ENCODE measurements around the gene MREG. TPM values are rescaled to one million over a fixed set of nuclear protein-coding genes. Genes with fewer than 3 reads are reported as not detected.

The MREG gene
- total RNA-seq, 1 experiment from 2014 or later = 16.9 TPM

DNA sequence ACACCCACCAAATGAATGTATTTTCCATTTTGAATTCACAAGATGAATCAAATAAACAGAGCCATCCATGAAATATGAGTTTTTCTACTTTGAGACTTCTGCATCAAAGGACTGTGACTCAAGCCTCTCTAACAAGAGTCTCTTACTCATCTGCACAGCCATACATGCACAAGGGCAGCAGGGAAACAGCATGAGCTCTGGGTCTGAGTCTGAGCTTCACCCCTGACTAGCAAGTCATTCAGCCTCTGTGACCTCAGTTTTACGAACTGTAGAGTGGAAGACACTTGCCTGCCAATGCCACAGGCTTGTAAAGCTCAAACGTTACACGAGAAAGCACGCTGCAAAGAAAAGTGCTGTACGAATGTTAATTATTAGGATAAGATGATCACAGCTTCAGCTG lies 42.9 kb downstream of the MREG start:
- ChIA-PET RAD21 (ENCODE audit: low non-redundant PET in 1 of 2, low total read pairs in 2 of 2, uncharacterized antibody in 2 of 2, unreplicated experiment in 2 of 2) (no interaction called here), CTCF (no interaction called here), POLR2A (no interaction called here)
- H3K9ac ChIP-seq (ENCODE audit: low read length) = no peak overlapping the region
- no peaks in the 10 kb centered on the region for H3K27me3 ChIP-seq (ENCODE audit: insufficient read depth, low read length)
- no peak overlapping the region for H2AFZ ChIP-seq (ENCODE audit: low read depth, low read length, poor library complexity, severe bottlenecking)
- intact Hi-C loops (cut with micrococcal nuclease) = no loop called here
- H3K4me2 ChIP-seq (ENCODE audit: low read length) = no peak overlapping the region
- H3K79me2 ChIP-seq (ENCODE audit: insufficient read depth, low read length) = peaks cover 6% of the 10 kb centered on the region; the same call in 1 of the 2 replicates
- H3K36me3 ChIP-seq (ENCODE audit: control insufficient read depth in 1 of 2, insufficient read depth in 2 of 2, low read length in 2 of 2) = no peaks in the 10 kb centered on the region
- peaks cover 6 to 15% of the 10 kb centered on the region in 2 experiments for H3K4me1 ChIP-seq (ENCODE audit: control insufficient read depth in 1 of 2, insufficient read depth in 2 of 2, low read length in 2 of 2)
- DNase-seq (ENCODE audit: low read depth, low spot score) (no peak), ATAC-seq (no peak)
- no peak overlapping the region for H3K27ac ChIP-seq (ENCODE audit: low read depth, low read length)
- H3K9me2 ChIP-seq (ENCODE audit: insufficient read depth) = no peaks in the 10 kb centered on the region
- H3K4me3 ChIP-seq (replicated peaks in 1 of 2; ENCODE audit: low read depth in 1 of 2, low read length in 2 of 2) = no peak overlapping the region
- no peaks in the 10 kb centered on the region for H4K20me1 ChIP-seq (ENCODE audit: insufficient read depth)
- TF ChIP-seq CTCF (IDR thresholded peaks at IDR 0.05 in 2 of 3, conservative IDR thresholded peaks at IDR 0.05 in 1 of 3; ENCODE audit: borderline replicate concordance in 1 of 3, insufficient read depth in 1 of 3, low read depth in 2 of 3, low read length in 2 of 3) (no peak), ZFX (IDR thresholded peaks at IDR 0.05) (no peak), CBX3 (IDR thresholded peaks at IDR 0.05; ENCODE audit: low read depth) (no peak), SRF (IDR thresholded peaks at IDR 0.05; ENCODE audit: low read depth) (no peak), EZH2phosphoT487 (IDR thresholded peaks at IDR 0.05; ENCODE audit: borderline replicate concordance) (no peak), EZH2 (IDR thresholded peaks at IDR 0.05) (no peak), ZNF274 (IDR thresholded peaks at IDR 0.05; ENCODE audit: low read depth, low read length) (no peak)
- TF ChIP-seq, protein P1, sequence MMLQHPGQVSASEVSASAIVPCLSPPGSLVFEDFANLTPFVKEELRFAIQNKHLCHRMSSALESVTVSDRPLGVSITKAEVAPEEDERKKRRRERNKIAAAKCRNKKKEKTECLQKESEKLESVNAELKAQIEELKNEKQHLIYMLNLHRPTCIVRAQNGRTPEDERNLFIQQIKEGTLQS (IDR thresholded peaks at IDR 0.05) = no peak
- TF ChIP-seq, protein P2, sequence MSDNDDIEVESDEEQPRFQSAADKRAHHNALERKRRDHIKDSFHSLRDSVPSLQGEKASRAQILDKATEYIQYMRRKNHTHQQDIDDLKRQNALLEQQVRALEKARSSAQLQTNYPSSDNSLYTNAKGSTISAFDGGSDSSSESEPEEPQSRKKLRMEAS (IDR thresholded peaks at IDR 0.05) = no peak
- no TSS peak for BruUV-seq (replicated peaks)
- no peaks in the 10 kb centered on the region for H3K9me3 ChIP-seq (ENCODE audit: control insufficient read depth in 1 of 2, insufficient read depth in 1 of 2, low read depth in 1 of 2, low read length in 2 of 2)

Measured in HCT116 (cell line).